Subcutaneous abdominal adipose tissue (tissue), 5 donors: ENCODE measurements around the gene GID8.

Experiments used
- H3K27ac ChIP-seq: one replicate; pipeline ENCODE4 v1.7.0; 2013; ENCODE audit warnings: low read depth, mild to moderate bottlenecking, inconsistent platforms, low read length, moderate library complexity
- H3K27me3 ChIP-seq, 5 donors: one replicate each; pipeline ENCODE4 v1.7.0; 2013; ENCODE audit warnings: low read length in 5 of 5, inconsistent platforms in 1 of 5; ENCODE audit not compliant: control insufficient read depth in 5 of 5, insufficient read depth in 4 of 5
- H3K36me3 ChIP-seq, 5 donors: one replicate each; pipeline ENCODE4 v1.7.0; 2013; ENCODE audit warnings: low read length in 5 of 5; ENCODE audit not compliant: control insufficient read depth in 5 of 5, insufficient read depth in 5 of 5
- H3K4me1 ChIP-seq, 5 donors: one replicate each; pipeline ENCODE4 v1.7.0; 2013; ENCODE audit warnings: low read length in 5 of 5, mild to moderate bottlenecking in 3 of 5, moderate library complexity in 1 of 5; ENCODE audit not compliant: control insufficient read depth in 5 of 5, insufficient read depth in 5 of 5
- H3K4me3 ChIP-seq, 5 donors: one replicate each; pipeline ENCODE4 v1.7.0; 2013; ENCODE audit warnings: low read length in 5 of 5, low read depth in 1 of 5
- H3K9ac ChIP-seq, 5 donors: one replicate each; pipeline ENCODE4 v1.7.0; 2013; ENCODE audit warnings: low read length in 5 of 5, mild to moderate bottlenecking in 4 of 5, moderate library complexity in 3 of 5
- H3K9me3 ChIP-seq, 5 donors: one replicate each; pipeline ENCODE4 v1.7.0; 2013; ENCODE audit warnings: low read length in 5 of 5; ENCODE audit not compliant: control insufficient read depth in 5 of 5
- donor health status: healthy.
- donor health status: healthy.
- donor health status: healthy.
- donor health status: healthy.
- donor health status: healthy.

Gene GID8

DNA sequence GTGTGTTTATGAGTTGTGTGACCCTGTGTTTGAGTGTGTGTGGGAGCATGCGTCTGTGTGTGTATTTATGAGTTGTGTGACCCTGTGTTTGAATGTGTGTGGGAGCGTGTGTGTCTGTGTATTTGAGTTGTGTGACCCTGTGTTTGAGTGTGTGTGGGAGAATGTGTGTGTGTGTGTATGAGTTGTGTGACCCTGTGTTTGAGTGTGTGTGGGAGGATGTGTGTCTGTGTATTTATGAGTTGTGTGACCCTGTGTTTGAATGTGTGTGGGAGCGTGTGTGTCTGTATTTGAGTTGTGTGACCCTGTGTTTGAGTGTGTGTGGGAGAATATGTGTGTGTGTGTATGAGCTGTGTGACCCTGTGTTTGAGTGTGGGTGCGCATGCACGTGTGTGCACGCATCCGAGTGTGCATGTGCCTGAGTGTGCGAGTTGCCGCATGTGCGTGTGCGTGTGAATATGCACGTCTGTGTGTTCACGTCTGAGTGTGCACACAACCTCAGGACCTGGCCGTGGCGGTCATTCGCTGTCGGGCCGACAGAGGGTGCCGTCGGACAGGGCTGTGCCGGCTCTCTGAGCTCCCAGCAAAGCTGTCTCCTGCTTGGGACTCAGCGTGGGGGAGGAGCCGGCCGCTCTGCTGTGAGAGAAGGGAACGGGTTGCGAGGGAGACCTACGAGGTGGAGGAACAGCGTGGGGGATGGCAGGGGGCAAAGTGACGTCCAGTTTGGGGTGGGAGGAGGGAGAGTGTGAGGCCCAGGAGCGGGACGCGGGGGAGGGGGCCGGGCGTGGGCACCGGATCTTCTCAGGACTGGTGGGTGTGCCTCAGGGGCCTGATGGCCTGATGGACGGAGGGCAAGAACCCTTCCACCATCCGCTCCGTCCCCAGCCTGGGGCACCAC is 34.2 kb downstream of the GID8 start:
- Histone ChIP-seq H3K9me3 (no peaks in the 10 kb centered on the region), H3K36me3 (no peaks in the 10 kb centered on the region), H3K27me3 (peaks cover 41 to 74% (median 65%) of the 10 kb centered on the region in 5 donors), H3K27ac (no peak overlapping the region), H3K4me1 (peaks cover 2 to 10% (median 8%) of the 10 kb centered on the region in 5 donors), H3K9ac (peak overlapping the region in 1 of 5 donors; percentile 27), H3K4me3 (peak overlapping the region in 4 of 5 donors; percentile 12 to 46 (median 26))

- Histone ChIP-seq H3K4me3 (peak overlapping the region in 3 of 5 donors; percentile 12 to 46 (median 26)), H3K9me3 (no peaks in the 10 kb centered on the region), H3K9ac (peak overlapping the region in 1 of 5 donors; percentile 27), H3K27ac (no peak overlapping the region), H3K27me3 (peaks cover 46 to 83% (median 73%) of the 10 kb centered on the region in 5 donors), H3K4me1 (peaks cover 2 to 13% (median 8%) of the 10 kb centered on the region in 5 donors), H3K36me3 (no peaks in the 10 kb centered on the region)
Observed at GRCh38 chr20:62972845-62973745, 35.1 kb downstream of the GID8 start.

- Histone ChIP-seq H3K36me3 (no peaks in the 10 kb centered on the region), H3K27ac (no peak overlapping the region), H3K27me3 (peaks cover 60 to 90% (median 87%) of the 10 kb centered on the region in 5 donors), H3K4me3 (no peak overlapping the region), H3K4me1 (peaks cover 2 to 18% (median 10%) of the 10 kb centered on the region in 5 donors), H3K9ac (no peak overlapping the region), H3K9me3 (no peaks in the 10 kb centered on the region)
Observed at GRCh38 chr20:62975251-62975760, 37.4 kb downstream of the GID8 start.

- Histone ChIP-seq H3K9me3 (no peaks in the 10 kb centered on the region), H3K9ac (no peak overlapping the region), H3K27me3 (peaks cover 62 to 88% (median 81%) of the 10 kb centered on the region in 5 donors), H3K36me3 (no peaks in the 10 kb centered on the region), H3K27ac (no peak overlapping the region), H3K4me3 (no peak overlapping the region), H3K4me1 (peaks cover 2 to 22% (median 11%) of the 10 kb centered on the region in 5 donors)
Observed at GRCh38 chr20:62975812-62976508, 38.0 kb downstream of the GID8 start.

DNA sequence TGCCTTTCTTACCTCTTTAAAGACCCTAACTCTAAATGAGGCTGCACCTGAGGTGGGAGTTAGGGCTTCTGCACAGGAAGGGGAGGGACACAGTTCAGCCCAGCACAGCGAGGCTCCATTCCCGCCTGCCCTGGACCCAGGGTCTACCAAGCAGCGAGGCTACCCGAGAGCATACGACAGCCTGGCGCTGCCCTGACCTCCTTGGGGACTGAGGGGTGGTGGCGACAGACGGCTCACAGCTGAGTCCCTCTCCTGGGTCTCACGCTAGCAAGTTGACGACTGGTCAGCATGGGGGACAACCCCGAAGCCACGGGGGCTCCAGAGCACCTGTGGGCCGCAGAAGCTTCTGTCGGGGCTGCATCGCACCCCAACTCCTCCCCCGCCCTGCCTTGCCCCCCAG is 38.9 kb downstream of the GID8 start:
- Histone ChIP-seq H3K27ac (no peak overlapping the region), H3K9ac (no peak overlapping the region), H3K36me3 (no peaks in the 10 kb centered on the region), H3K4me3 (no peak overlapping the region), H3K4me1 (peaks cover 2 to 29% (median 15%) of the 10 kb centered on the region in 5 donors), H3K27me3 (peaks cover 68 to 86% (median 78%) of the 10 kb centered on the region in 5 donors), H3K9me3 (no peaks in the 10 kb centered on the region)

DNA sequence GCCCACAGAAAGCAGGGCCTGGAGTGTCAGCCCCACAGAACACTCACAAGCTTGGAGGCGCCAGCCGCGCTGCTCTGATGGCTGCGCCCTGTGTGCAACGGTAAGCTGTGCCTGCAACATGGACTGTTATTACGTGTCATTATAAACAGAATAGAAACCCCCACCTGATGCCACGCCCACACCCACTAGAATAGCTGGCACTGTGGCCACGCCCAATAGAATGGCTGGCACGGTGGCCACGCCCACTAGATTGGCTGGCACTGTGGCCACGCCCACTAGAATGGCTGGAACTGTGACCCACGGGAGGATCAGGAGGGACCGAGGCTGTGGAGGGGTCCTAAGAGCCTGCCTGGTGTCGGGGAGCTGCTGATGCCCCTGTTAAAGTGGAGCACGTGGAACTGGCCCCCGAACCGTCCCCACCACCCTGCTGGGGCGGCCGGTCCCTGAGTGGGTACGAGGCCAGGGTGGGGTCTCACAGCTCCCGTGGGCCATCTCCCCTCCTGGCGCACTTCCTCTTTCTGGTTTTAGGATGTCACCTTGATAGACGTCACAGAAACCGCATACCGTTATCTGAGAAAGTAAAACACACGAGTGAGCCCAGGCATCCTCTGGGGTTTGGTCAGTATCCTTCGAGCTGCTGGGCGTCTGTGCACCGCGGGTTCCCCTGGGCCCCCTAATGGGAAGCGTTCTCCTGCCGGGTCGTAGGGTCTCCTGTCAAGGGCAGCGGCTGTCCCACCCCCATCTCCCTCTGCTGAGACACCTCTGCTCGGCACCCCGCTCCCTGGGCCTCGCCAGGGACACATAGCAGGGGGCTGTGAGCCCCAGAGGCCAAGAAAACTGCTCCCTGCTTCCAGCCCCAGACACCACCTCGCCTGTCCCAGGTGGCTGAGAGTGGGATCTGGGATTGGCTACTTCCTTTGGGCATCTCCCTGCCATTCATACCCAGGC is 39.9 kb downstream of the GID8 start:
- peaks cover 74 to 89% (median 80%) of the 10 kb centered on the region in 5 donors for H3K27me3 ChIP-seq
- H3K36me3 ChIP-seq = no peaks in the 10 kb centered on the region
- H3K9me3 ChIP-seq = no peaks in the 10 kb centered on the region
- no peak overlapping the region for H3K9ac ChIP-seq
- H3K27ac ChIP-seq = no peak overlapping the region
- peaks cover 0 to 31% (median 12%) of the 10 kb centered on the region in 5 donors for H3K4me1 ChIP-seq
- no peak overlapping the region for H3K4me3 ChIP-seq

- H3K9ac ChIP-seq = no peak overlapping the region
- H3K27ac ChIP-seq = no peak overlapping the region
- H3K36me3 ChIP-seq = no peaks in the 10 kb centered on the region
- peaks cover 69 to 84% (median 79%) of the 10 kb centered on the region in 5 donors for H3K27me3 ChIP-seq
- H3K4me1 ChIP-seq = peaks cover 0 to 28% (median 8%) of the 10 kb centered on the region in 5 donors
- no peaks in the 10 kb centered on the region for H3K9me3 ChIP-seq
- H3K4me3 ChIP-seq = no peak overlapping the region
Observed at GRCh38 chr20:62978561-62978943, 40.6 kb downstream of the GID8 start.

DNA sequence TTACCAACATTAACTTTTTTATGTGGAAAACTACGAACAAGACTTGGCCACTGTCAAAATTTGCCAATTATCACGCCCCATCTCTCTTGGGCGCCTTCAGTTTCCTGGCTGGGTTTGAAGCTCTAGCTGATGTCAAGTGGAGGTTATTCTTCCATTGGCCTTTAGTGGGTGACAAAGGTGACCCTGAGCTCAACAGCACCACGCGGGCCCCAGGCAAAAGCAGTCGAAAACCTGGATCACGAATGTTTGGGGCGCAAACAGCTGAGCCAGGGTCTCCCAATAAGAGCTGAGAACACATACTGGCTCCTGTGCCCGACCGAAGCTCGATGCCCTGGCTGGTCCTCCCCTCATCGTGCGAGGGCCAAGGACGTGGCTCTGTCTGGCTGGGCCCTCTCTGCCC is 41.4 kb downstream of the GID8 start:
- H3K4me3 ChIP-seq = no peak overlapping the region
- no peaks in the 10 kb centered on the region for H3K9me3 ChIP-seq
- peaks cover 0 to 28% (median 8%) of the 10 kb centered on the region in 5 donors for H3K4me1 ChIP-seq
- H3K9ac ChIP-seq = no peak overlapping the region
- H3K27me3 ChIP-seq = peaks cover 65 to 85% (median 80%) of the 10 kb centered on the region in 5 donors
- no peaks in the 10 kb centered on the region for H3K36me3 ChIP-seq
- no peak overlapping the region for H3K27ac ChIP-seq
